HL-60 (cell line): ENCODE measurements around the gene SOX1.

Source experiments
- DNase-seq, 2 experiments: peaks; one replicate each; pipeline ENCODE4 v3.0.0-alpha.2; 2010 to 2020; ENCODE audit warnings: low read depth in 1 of 2, low spot score in 1 of 2
- H3K27ac ChIP-seq: fragments of 250-450 bp; sonication (Bioruptor Pico); replicated peaks from 2 replicates; pipeline ENCODE4 v1.5.1; 2020; ENCODE audit warnings: mild to moderate bottlenecking, moderate library complexity
- H3K27me3 ChIP-seq: fragments of 250-450 bp; sonication (Bioruptor Pico); 2 replicates; pipeline ENCODE4 v1.5.1; 2021; ENCODE audit warnings: mild to moderate bottlenecking, moderate library complexity; ENCODE audit not compliant: insufficient read depth, poor library complexity, severe bottlenecking
- H3K4me3 ChIP-seq: replicated peaks from 2 replicates; pipeline ENCODE4 v1.5.1; 2011; ENCODE audit warnings: mild to moderate bottlenecking, control low read depth, low read length; ENCODE audit not compliant: insufficient read depth
- CTCF ChIP-seq: IDR thresholded peaks from one replicate; pipeline ENCODE4 v1.5.1; 2011; ENCODE audit warnings: low read length, control low read depth, inconsistent platforms; ENCODE audit not compliant: insufficient read depth
- GABPA ChIP-seq: IDR thresholded peaks from 2 replicates; pipeline ENCODE4 v1.6.1; 2012; ENCODE audit warnings: low read depth
- POLR2AphosphoS5 ChIP-seq: IDR thresholded peaks from 2 replicates; pipeline ENCODE4 v1.6.1; 2012; ENCODE audit warnings: low read depth
- REST ChIP-seq: IDR thresholded peaks from 2 replicates; pipeline ENCODE4 v1.6.1; 2012; ENCODE audit warnings: low read depth; ENCODE audit not compliant: insufficient replicate concordance
- SPI1 ChIP-seq: IDR thresholded peaks from 2 replicates; pipeline ENCODE4 v1.6.1; 2012; ENCODE audit warnings: low read depth, mild to moderate bottlenecking, borderline replicate concordance

The SOX1 gene

GRCh38 chr13:112056739-112057438 is 10.1 kb upstream of the SOX1 start:
- Histone ChIP-seq H3K27ac (no peak overlapping the region), H3K4me3 (no peak overlapping the region), H3K27me3 (peaks cover 91% of the 10 kb centered on the region)
- DNase-seq = no peak
- no peak for TF ChIP-seq REST
- TF ChIP-seq POLR2AphosphoS5 = no peak
- TF ChIP-seq GABPA = no peak
- no peak for TF ChIP-seq SPI1
- no peak for TF ChIP-seq CTCF

- H3K4me3 ChIP-seq = no peak overlapping the region
- DNase-seq = no peak
- TF ChIP-seq GABPA = no peak
- TF ChIP-seq POLR2AphosphoS5 = no peak
- no peak for TF ChIP-seq CTCF
- TF ChIP-seq REST = no peak
- TF ChIP-seq SPI1 = no peak
- H3K27me3 ChIP-seq = peaks cover 91% of the 10 kb centered on the region
- no peak overlapping the region for H3K27ac ChIP-seq
Observed at GRCh38 chr13:112057439-112057735, 9.6 kb upstream of the SOX1 start.

- DNase-seq = no peak
- TF ChIP-seq POLR2AphosphoS5 = no peak
- no peak for TF ChIP-seq GABPA
- no peak for TF ChIP-seq CTCF
- no peak for TF ChIP-seq REST
- no peak for TF ChIP-seq SPI1
- H3K4me3 ChIP-seq = no peak overlapping the region
- peaks cover 88% of the 10 kb centered on the region for H3K27me3 ChIP-seq
- no peak overlapping the region for H3K27ac ChIP-seq
Observed at GRCh38 chr13:112057736-112058518, 9.0 kb upstream of the SOX1 start.
